ENCODE measurements around the gene SND1.

- TF ChIP-seq POLR2AphosphoS5 (IDR thresholded peaks at IDR 0.05; ENCODE audit: borderline replicate concordance, low read depth, low read length) = no peak
- TF ChIP-seq EZH2 (IDR thresholded peaks at IDR 0.05) = no peak
- no peak for TF ChIP-seq FOXP2 (optimal IDR thresholded peaks at IDR 0.05; ENCODE audit: control extremely low read depth, extremely low read length, insufficient read depth)
Observed at GRCh38 chr7:127812540-127812939, 160.5 kb downstream of the SND1 start.
